ENCODE data around the gene GNG8. TPM values are rescaled to one million over a fixed set of nuclear protein-coding genes. Genes with fewer than 3 reads are reported as not detected.

Gene GNG8
- total and polyA plus RNA-seq, 9 of the 15 experiments (the other 6 are each of a cell fraction or from before 2014, with no cell fraction given), result 1.3 TPM; not detected in 8

DNA sequence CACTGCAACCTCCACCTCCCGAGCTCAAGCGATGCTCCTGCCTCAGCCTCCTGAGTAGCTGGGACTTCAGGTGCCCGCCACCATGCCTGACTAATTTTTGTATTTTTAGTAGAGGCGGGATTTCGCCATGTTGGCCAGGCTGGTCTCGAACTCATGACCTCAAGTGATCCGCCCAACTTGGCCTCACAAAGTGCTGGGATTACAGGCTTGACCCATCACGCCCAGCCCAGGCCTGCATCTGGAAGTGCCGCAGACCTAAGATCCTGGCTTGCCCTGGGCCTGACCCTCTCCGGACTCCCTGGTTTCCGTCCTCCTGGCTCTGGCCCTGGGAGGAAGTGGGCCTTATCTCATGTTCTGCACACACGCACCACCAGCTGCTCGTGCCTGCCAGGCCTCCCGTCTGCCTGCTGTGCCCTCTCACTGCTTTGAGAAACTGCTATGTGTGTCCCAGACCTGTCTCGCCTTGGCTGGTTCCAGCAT, 6.4 kb downstream of the GNG8 start (continued):
- TF ChIP-seq, protein P1, sequence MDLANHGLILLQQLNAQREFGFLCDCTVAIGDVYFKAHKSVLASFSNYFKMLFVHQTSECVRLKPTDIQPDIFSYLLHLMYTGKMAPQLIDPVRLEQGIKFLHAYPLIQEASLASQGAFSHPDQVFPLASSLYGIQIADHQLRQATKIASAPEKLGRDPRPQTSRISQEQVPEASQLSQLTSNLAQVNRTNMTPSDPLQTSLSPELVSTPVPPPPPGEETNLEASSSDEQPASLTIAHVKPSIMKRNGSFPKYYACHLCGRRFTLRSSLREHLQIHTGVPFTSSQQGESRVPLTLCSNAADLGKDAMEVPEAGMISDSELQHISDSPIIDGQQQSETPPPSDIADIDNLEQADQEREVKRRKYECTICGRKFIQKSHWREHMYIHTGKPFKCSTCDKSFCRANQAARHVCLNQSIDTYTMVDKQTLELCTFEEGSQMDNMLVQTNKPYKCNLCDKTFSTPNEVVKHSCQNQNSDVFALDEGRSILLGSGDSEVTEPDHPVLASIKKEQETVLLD (IDR thresholded peaks at IDR 0.05), result peak; percentile 59; the same call in 1 of the 2 replicates
- TF ChIP-seq JUNB (CRISPR knock-in tag; conservative IDR thresholded peaks at IDR 0.05) (no peak), CREBBP (IDR thresholded peaks at IDR 0.05; ENCODE audit: low read depth, low read length) (no peak), IFI16 (CRISPR knock-in tag; IDR thresholded peaks at IDR 0.05) (no peak), WHSC1 (IDR thresholded peaks at IDR 0.05; ENCODE audit: low read length) (no peak), TRIM24 (IDR thresholded peaks at IDR 0.05) (peak; percentile 60 to 77; a peak in 3 of 4 replicates), ZNF133 (CRISPR knock-in tag; IDR thresholded peaks at IDR 0.05) (no peak), ZFP36 (IDR thresholded peaks at IDR 0.05; ENCODE audit: low read depth, low read length, partially characterized antibody) (no peak), LEF1 (IDR thresholded peaks at IDR 0.05) (no peak), GATA2 (CRISPR knock-in tag; IDR thresholded peaks at IDR 0.05) (peak; percentile 75), POLR2B (IDR thresholded peaks at IDR 0.05; ENCODE audit: low read depth, partially characterized antibody) (no peak), PCBP1 (IDR thresholded peaks at IDR 0.05; ENCODE audit: low read depth, low read length, poor library complexity, severe bottlenecking) (no peak), EP300 (IDR thresholded peaks at IDR 0.05; ENCODE audit: low read length) (0 out of 2 replicates have a peak, but pooled peaks have one; percentile 14), ZNF184 (CRISPR knock-in tag; IDR thresholded peaks at IDR 0.05) (no peak)
- TF ChIP-seq, protein P2, sequence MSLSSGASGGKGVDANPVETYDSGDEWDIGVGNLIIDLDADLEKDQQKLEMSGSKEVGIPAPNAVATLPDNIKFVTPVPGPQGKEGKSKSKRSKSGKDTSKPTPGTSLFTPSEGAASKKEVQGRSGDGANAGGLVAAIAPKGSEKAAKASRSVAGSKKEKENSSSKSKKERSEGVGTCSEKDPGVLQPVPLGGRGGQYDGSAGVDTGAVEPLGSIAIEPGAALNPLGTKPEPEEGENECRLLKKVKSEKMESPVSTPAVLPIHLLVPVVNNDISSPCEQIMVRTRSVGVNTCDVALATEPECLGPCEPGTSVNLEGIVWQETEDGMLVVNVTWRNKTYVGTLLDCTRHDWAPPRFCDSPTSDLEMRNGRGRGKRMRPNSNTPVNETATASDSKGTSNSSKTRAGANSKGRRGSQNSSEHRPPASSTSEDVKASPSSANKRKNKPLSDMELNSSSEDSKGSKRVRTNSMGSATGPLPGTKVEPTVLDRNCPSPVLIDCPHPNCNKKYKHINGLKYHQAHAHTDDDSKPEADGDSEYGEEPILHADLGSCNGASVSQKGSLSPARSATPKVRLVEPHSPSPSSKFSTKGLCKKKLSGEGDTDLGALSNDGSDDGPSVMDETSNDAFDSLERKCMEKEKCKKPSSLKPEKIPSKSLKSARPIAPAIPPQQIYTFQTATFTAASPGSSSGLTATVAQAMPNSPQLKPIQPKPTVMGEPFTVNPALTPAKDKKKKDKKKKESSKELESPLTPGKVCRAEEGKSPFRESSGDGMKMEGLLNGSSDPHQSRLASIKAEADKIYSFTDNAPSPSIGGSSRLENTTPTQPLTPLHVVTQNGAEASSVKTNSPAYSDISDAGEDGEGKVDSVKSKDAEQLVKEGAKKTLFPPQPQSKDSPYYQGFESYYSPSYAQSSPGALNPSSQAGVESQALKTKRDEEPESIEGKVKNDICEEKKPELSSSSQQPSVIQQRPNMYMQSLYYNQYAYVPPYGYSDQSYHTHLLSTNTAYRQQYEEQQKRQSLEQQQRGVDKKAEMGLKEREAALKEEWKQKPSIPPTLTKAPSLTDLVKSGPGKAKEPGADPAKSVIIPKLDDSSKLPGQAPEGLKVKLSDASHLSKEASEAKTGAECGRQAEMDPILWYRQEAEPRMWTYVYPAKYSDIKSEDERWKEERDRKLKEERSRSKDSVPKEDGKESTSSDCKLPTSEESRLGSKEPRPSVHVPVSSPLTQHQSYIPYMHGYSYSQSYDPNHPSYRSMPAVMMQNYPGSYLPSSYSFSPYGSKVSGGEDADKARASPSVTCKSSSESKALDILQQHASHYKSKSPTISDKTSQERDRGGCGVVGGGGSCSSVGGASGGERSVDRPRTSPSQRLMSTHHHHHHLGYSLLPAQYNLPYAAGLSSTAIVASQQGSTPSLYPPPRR (CRISPR knock-in tag; IDR thresholded peaks at IDR 0.05; ENCODE audit: borderline replicate concordance), result 0 out of 2 replicates have a peak, but pooled peaks have one; percentile 55
- TF ChIP-seq, protein P3, sequence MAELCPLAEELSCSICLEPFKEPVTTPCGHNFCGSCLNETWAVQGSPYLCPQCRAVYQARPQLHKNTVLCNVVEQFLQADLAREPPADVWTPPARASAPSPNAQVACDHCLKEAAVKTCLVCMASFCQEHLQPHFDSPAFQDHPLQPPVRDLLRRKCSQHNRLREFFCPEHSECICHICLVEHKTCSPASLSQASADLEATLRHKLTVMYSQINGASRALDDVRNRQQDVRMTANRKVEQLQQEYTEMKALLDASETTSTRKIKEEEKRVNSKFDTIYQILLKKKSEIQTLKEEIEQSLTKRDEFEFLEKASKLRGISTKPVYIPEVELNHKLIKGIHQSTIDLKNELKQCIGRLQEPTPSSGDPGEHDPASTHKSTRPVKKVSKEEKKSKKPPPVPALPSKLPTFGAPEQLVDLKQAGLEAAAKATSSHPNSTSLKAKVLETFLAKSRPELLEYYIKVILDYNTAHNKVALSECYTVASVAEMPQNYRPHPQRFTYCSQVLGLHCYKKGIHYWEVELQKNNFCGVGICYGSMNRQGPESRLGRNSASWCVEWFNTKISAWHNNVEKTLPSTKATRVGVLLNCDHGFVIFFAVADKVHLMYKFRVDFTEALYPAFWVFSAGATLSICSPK (IDR thresholded peaks at IDR 0.05; ENCODE audit: borderline replicate concordance), result no peak
- TF ChIP-seq, protein P4, sequence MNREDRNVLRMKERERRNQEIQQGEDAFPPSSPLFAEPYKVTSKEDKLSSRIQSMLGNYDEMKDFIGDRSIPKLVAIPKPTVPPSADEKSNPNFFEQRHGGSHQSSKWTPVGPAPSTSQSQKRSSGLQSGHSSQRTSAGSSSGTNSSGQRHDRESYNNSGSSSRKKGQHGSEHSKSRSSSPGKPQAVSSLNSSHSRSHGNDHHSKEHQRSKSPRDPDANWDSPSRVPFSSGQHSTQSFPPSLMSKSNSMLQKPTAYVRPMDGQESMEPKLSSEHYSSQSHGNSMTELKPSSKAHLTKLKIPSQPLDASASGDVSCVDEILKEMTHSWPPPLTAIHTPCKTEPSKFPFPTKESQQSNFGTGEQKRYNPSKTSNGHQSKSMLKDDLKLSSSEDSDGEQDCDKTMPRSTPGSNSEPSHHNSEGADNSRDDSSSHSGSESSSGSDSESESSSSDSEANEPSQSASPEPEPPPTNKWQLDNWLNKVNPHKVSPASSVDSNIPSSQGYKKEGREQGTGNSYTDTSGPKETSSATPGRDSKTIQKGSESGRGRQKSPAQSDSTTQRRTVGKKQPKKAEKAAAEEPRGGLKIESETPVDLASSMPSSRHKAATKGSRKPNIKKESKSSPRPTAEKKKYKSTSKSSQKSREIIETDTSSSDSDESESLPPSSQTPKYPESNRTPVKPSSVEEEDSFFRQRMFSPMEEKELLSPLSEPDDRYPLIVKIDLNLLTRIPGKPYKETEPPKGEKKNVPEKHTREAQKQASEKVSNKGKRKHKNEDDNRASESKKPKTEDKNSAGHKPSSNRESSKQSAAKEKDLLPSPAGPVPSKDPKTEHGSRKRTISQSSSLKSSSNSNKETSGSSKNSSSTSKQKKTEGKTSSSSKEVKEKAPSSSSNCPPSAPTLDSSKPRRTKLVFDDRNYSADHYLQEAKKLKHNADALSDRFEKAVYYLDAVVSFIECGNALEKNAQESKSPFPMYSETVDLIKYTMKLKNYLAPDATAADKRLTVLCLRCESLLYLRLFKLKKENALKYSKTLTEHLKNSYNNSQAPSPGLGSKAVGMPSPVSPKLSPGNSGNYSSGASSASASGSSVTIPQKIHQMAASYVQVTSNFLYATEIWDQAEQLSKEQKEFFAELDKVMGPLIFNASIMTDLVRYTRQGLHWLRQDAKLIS (CRISPR knock-in tag; IDR thresholded peaks at IDR 0.05), result no peak

Measured in K562 (cell line).